ENCODE data around the gene DIPK1C.

DNA sequence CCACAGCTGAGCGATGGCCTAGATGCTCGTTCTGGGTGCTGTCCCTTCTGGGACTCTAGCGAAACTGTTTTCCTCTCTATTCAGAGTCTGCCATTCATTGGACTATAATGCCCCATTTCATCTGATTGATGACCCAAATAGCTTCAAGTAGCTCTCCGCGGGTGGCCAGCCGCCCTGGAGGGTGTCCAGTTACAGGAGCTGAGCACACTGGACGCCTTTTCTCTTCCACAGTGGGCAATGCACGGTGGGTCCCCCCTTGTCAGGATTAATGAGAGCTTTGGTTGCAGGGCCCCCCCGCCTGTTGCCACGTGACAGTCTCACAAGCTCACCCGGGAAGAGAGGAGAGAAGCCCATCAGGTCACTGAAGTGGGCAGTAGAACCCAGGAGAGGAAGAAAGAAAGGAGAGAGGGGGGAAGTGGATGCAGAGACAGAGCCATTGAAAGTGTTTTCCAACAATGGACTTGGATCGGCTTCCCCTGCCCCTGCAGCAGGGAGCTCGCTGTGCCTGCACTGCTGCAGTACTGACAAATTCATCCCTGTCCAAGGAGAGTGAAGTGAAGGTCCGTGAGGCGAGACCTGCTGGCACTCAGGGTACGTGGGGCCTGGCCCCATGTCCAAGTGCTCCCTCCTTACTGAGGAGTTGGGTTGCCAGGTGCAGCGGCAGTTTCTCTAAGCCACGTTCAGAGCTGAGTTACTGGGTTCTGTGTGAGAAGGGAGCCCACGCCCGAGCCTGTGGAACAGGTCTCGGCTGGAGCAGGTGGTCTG, 44.8 kb downstream of the DIPK1C start:
- TF ChIP-seq, protein P1, sequence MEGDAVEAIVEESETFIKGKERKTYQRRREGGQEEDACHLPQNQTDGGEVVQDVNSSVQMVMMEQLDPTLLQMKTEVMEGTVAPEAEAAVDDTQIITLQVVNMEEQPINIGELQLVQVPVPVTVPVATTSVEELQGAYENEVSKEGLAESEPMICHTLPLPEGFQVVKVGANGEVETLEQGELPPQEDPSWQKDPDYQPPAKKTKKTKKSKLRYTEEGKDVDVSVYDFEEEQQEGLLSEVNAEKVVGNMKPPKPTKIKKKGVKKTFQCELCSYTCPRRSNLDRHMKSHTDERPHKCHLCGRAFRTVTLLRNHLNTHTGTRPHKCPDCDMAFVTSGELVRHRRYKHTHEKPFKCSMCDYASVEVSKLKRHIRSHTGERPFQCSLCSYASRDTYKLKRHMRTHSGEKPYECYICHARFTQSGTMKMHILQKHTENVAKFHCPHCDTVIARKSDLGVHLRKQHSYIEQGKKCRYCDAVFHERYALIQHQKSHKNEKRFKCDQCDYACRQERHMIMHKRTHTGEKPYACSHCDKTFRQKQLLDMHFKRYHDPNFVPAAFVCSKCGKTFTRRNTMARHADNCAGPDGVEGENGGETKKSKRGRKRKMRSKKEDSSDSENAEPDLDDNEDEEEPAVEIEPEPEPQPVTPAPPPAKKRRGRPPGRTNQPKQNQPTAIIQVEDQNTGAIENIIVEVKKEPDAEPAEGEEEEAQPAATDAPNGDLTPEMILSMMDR (conservative IDR thresholded peaks at IDR 0.05 in 1 of 2, IDR thresholded peaks at IDR 0.05 in 1 of 2; ENCODE audit: low read depth in 1 of 2, low read length in 2 of 2), result no peak
- TF ChIP-seq EZH2 (IDR thresholded peaks at IDR 0.05; ENCODE audit: low read length, missing control alignments), result no peak

All from fibroblast of lung (primary cell).